Measurements from ENCODE around the gene PSMD1.

PSMD1 gene

GRCh38 chr2:231128541-231128940 lies 71.9 kb downstream of the PSMD1 start:
- Histone ChIP-seq H3K4me1 (peaks cover 0 to 35% (median 17%) of the 10 kb centered on the region in 4 donors), H3K27me3 (no peaks in the 10 kb centered on the region), H3K27ac (no peak overlapping the region), H3K36me3 (no peaks in the 10 kb centered on the region), H3K9me3 (no peaks in the 10 kb centered on the region), H3K4me3 (no peak overlapping the region)
- no peak for DNase-seq
- TF ChIP-seq CTCF (IDR thresholded peaks at IDR 0.05), result no peak
- intact Hi-C loops (cut with DNase I; ENCODE audit: low total_unique reads), result no loop called here

DNA sequence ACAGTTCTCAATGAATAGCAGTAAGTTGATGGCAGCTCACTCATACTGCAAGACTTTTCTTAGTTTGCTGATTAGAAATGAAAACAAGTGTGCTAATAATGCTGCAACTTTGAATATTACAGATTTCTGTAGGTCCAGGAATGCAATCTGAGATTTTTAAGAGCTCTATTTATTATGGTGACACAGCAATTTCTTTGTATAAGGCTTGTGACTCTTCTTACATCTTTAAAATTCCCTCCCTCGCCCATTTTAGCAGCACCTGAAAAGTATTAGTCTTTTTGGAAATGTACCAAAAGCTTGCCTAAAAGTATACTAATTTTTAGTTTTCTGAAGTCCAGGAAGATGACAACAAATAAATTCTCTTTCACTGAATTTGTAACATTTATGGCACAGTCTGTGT lies 72.5 kb downstream of the PSMD1 start:
- H3K27ac ChIP-seq, result no peak overlapping the region
- no peaks in the 10 kb centered on the region for H3K9me3 ChIP-seq
- no peak for TF ChIP-seq CTCF (IDR thresholded peaks at IDR 0.05)
- H3K4me3 ChIP-seq, result no peak overlapping the region
- no peaks in the 10 kb centered on the region for H3K27me3 ChIP-seq
- H3K36me3 ChIP-seq, result no peaks in the 10 kb centered on the region
- no peak for DNase-seq
- H3K4me1 ChIP-seq, result peaks cover 0 to 35% (median 14%) of the 10 kb centered on the region in 4 donors
- intact Hi-C loops (cut with DNase I; ENCODE audit: low total_unique reads), result no loop called here

- H3K4me3 ChIP-seq, result no peak overlapping the region
- TF ChIP-seq CTCF (IDR thresholded peaks at IDR 0.05), result no peak
- no peaks in the 10 kb centered on the region for H3K9me3 ChIP-seq
- no peak overlapping the region for H3K27ac ChIP-seq
- H3K27me3 ChIP-seq, result no peaks in the 10 kb centered on the region
- H3K4me1 ChIP-seq, result peaks cover 0 to 37% (median 11%) of the 10 kb centered on the region in 4 donors
- intact Hi-C loops (cut with DNase I; ENCODE audit: low total_unique reads), result no loop called here
- no peak for DNase-seq
- H3K36me3 ChIP-seq, result no peaks in the 10 kb centered on the region
Measured at GRCh38 chr2:231130336-231131056, 73.8 kb downstream of the PSMD1 start.

GRCh38 chr2:231132129-231132528 lies 75.5 kb downstream of the PSMD1 start:
- TF ChIP-seq CTCF (IDR thresholded peaks at IDR 0.05), result no peak
- H3K9me3 ChIP-seq, result no peaks in the 10 kb centered on the region
- H3K4me1 ChIP-seq, result peaks cover 0 to 41% (median 11%) of the 10 kb centered on the region in 4 donors
- no peaks in the 10 kb centered on the region for H3K27me3 ChIP-seq
- no peaks in the 10 kb centered on the region for H3K36me3 ChIP-seq
- no peak for DNase-seq
- no peak overlapping the region for H3K4me3 ChIP-seq
- intact Hi-C loops (cut with DNase I; ENCODE audit: low total_unique reads), result no loop called here
- H3K27ac ChIP-seq, result peak overlapping the region; percentile 8 to 23

DNA sequence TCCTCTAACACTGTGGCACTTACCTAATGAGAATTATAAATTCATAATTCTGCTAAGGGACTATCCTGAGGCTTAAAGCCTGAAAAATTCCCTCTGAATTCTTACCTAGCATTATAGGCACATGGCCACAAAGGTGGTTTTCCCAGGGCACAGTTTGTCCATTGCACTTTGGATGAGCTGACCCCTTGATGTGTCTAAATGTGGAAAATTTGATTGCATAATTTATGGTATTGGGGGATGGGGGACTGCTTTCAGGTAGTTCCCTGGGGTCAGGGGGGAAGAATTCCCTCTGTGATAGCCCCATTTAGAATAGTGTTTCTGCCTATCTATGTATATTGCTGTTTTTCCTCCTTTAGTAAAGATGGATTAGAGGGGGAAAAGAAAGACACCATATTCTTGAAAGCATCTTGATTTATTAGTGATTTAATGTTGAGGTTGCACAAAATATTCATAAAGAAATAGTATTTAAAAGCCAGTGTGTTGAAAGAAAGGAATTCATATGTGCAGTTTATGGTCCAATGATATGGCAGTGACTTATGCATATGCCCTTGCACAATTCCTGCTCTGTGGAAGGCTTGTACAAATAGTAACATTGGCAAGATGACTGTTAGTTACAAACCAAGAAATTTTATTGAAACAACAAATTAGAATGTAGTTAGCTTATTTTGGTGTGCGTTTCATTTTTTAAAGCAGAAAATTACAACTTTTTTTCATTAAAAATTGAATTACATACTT lies 76.9 kb downstream of the PSMD1 start:
- Histone ChIP-seq H3K27me3 (no peaks in the 10 kb centered on the region), H3K4me1 (peaks cover 0 to 41% (median 11%) of the 10 kb centered on the region in 4 donors), H3K4me3 (no peak overlapping the region), H3K27ac (peak overlapping the region in 1 of 2 donors; percentile 28), H3K9me3 (no peaks in the 10 kb centered on the region), H3K36me3 (no peaks in the 10 kb centered on the region)
- DNase-seq, result no peak
- no peak for TF ChIP-seq CTCF (IDR thresholded peaks at IDR 0.05)
- intact Hi-C loops (cut with DNase I; ENCODE audit: low total_unique reads), result no loop called here
